Nephron progenitor cell (in vitro differentiated cells): ENCODE measurements around the gene NT5DC2.

Experiments
- DNase-seq: peaks from one replicate; pipeline ENCODE4 v3.0.0; 2021
- H3K27ac Mint-ChIP-seq: 2 replicates; pipeline ENCODE4 v1.8.0; 2021; ENCODE audit warnings: mild to moderate bottlenecking, moderate library complexity, mixed read lengths
- H3K27me3 Mint-ChIP-seq: 2 replicates; pipeline ENCODE4 v1.8.0; 2021; ENCODE audit warnings: mild to moderate bottlenecking, low read depth, mixed read lengths; ENCODE audit not compliant: poor library complexity
- H3K36me3 Mint-ChIP-seq: 2 replicates; pipeline ENCODE4 v1.8.0; 2021; ENCODE audit warnings: low read depth, mixed read lengths
- H3K4me1 Mint-ChIP-seq: 2 replicates; pipeline ENCODE4 v1.8.0; 2021; ENCODE audit warnings: mixed read lengths
- H3K4me3 Mint-ChIP-seq: 2 replicates; pipeline ENCODE4 v1.8.0; 2021; ENCODE audit warnings: mild to moderate bottlenecking, moderate library complexity, mixed read lengths
- H3K9me3 Mint-ChIP-seq: 2 replicates; pipeline ENCODE4 v1.8.0; 2021; ENCODE audit warnings: mild to moderate bottlenecking, moderate library complexity, mixed read lengths
- TF ChIP-seq, protein P1 (sequence below): fragments of 200-600 bp; sonication (generic); IDR thresholded peaks from 2 replicates; pipeline ENCODE4 v1.5.0; 2021; ENCODE audit warnings: antibody characterized with exemption

NT5DC2 gene

GRCh38 chr3:52520716-52521487, 12.8 kb downstream of the NT5DC2 start:
- Mint-ChIP-seq H3K27ac (no peak overlapping the region), H3K4me3 (no peak overlapping the region), H3K36me3 (peaks cover 15% of the 10 kb centered on the region), H3K27me3 (peaks cover 7% of the 10 kb centered on the region), H3K9me3 (no peaks in the 10 kb centered on the region), H3K4me1 (peaks cover 5% of the 10 kb centered on the region)
- TF ChIP-seq, protein P1, sequence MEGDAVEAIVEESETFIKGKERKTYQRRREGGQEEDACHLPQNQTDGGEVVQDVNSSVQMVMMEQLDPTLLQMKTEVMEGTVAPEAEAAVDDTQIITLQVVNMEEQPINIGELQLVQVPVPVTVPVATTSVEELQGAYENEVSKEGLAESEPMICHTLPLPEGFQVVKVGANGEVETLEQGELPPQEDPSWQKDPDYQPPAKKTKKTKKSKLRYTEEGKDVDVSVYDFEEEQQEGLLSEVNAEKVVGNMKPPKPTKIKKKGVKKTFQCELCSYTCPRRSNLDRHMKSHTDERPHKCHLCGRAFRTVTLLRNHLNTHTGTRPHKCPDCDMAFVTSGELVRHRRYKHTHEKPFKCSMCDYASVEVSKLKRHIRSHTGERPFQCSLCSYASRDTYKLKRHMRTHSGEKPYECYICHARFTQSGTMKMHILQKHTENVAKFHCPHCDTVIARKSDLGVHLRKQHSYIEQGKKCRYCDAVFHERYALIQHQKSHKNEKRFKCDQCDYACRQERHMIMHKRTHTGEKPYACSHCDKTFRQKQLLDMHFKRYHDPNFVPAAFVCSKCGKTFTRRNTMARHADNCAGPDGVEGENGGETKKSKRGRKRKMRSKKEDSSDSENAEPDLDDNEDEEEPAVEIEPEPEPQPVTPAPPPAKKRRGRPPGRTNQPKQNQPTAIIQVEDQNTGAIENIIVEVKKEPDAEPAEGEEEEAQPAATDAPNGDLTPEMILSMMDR = no peak
- no peak for DNase-seq

DNA sequence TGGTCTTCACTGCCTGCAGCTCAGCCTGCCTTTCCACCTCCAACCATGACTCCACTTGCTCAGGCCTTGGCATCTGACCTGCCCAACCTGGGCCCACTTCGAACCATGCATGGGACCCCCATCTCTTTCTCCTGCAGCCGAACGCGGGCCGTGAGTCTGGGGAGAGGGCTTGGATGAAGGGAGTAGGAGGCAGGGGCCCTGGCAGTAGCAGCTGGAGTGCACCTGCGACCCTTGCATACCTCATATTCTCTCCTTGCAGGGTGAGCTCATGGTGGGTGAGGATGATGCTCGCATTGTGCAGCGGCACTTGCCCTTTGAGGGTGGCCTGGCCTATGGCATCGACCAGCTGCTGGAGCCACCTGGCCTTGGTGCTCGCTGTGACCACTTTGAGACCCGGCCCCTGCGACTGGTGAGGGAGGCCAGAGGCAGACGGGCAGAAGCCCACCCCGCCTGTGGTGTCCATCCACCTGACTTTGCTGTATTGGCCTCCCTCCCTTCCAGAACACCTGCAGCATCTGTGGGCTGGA, 13.5 kb downstream of the NT5DC2 start:
- H3K4me3 Mint-ChIP-seq = no peak overlapping the region
- peaks cover 3% of the 10 kb centered on the region for H3K4me1 Mint-ChIP-seq
- TF ChIP-seq, protein P1 = no peak
- peaks cover 8% of the 10 kb centered on the region for H3K36me3 Mint-ChIP-seq
- H3K27ac Mint-ChIP-seq = no peak overlapping the region
- H3K9me3 Mint-ChIP-seq = no peaks in the 10 kb centered on the region
- peaks cover 9% of the 10 kb centered on the region for H3K27me3 Mint-ChIP-seq
- no peak for DNase-seq

GRCh38 chr3:52519445-52520140, 14.1 kb downstream of the NT5DC2 start:
- Mint-ChIP-seq H3K4me3 (no peak overlapping the region), H3K9me3 (no peaks in the 10 kb centered on the region), H3K27me3 (peaks cover 11% of the 10 kb centered on the region), H3K27ac (peak overlapping the region; percentile 57), H3K36me3 (peaks cover 8% of the 10 kb centered on the region), H3K4me1 (peaks cover 6% of the 10 kb centered on the region)
- TF ChIP-seq, protein P1 = no peak
- DNase-seq = no peak

DNA sequence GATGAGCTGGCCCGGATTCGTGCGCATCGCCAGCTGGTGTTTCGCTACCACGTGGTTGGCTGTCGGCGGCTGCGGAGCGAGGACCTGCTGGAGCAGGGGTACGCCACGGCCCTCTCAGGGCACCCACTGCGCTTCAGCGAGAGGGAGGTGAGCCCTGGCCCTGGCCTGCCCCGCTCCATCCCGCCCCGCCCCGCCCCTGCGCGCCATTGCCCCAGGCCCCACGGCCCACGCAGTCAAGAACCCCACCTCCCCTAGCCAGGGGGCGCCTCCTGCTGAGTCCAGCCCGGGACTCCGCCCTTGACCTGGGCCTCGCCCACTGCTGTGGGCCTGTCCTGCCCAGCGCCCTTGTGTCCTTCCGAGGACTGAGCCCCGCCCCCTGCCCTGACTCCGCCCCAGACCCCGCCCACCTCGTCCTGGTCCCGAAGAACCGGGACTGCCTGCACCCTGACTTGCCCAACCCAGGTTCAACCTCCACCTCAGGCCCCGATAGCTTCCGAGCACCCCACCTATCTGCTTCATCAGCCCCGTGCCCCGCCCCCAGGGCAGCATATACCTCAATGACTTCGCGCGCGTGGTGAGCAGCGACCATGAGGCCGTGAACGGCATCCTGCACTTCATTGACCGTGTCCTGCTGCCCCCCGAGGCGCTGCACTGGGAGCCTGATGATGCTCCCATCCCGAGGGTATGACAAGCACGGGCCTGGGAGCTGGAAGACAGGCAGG, 14.8 kb downstream of the NT5DC2 start:
- Mint-ChIP-seq H3K4me1 (peaks cover 6% of the 10 kb centered on the region), H3K4me3 (no peak overlapping the region), H3K27ac (peak overlapping the region; percentile 57), H3K36me3 (peaks cover under 1% of the 10 kb centered on the region), H3K27me3 (peaks cover 13% of the 10 kb centered on the region), H3K9me3 (no peaks in the 10 kb centered on the region)
- peak; percentile 51 for DNase-seq
- TF ChIP-seq, protein P1 = no peak

DNA sequence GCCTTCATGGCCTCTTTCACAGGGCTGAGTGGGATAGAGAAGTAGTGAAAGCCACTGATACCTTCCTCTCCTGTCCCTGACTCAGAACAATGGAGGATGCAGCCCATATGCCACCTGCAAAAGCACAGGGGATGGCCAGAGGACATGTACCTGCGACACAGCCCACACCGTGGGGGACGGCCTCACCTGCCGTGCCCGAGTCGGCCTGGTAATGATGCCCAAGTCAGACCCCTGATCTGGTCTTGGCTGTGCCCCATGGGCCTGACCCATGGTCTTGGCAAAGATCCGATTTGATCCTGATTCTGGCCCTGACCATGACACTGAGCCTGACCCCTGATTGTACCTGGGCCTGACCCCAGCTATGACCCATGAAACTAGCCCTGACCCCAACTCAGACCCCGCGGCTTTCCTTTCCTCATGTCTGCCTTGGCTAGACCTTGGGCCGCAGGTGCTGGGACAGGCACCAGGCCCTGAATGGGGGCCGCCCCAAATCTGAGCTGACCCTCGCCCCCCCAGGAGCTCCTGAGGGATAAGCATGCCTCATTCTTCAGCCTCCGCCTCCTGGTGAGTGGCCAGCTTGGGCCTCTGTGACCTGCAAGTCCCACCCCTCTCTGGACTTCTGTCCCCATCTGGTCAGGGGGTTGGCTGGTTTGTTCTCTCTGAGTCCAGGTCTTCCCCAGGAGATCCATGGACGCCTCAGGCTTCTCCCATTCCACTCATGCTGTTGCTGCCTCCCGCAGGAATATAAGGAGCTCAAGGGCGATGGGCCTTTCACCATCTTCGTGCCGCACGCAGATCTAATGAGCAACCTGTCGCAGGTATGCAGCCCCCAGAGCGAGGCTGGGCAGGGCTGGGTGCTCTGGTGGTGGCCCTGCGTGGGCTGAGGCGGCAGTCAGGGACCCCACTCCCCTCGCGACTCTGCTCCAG, 15.6 kb downstream of the NT5DC2 start:
- DNase-seq = no peak
- TF ChIP-seq, protein P1 = no peak
- H3K9me3 Mint-ChIP-seq = no peaks in the 10 kb centered on the region
- peaks cover 13% of the 10 kb centered on the region for H3K27me3 Mint-ChIP-seq
- H3K4me1 Mint-ChIP-seq = peaks cover 6% of the 10 kb centered on the region
- H3K27ac Mint-ChIP-seq = no peak overlapping the region
- no peaks in the 10 kb centered on the region for H3K36me3 Mint-ChIP-seq
- H3K4me3 Mint-ChIP-seq = no peak overlapping the region
